Suppressor macrophage (primary cell): ENCODE measurements around the gene LCK.

Experiments used
- DNase-seq, 4 experiments: peaks; one replicate each; pipeline ENCODE4 v3.0.0-alpha.2; 2020 to 2022

The LCK gene

GRCh38 chr1:32329931-32330466 is 78.9 kb downstream of the LCK start:
- no peak for DNase-seq

GRCh38 chr1:32330558-32331151 is 79.6 kb downstream of the LCK start:
- DNase-seq, result no peak

- DNase-seq, result no peak
These were observed 80.5 kb downstream of the LCK start for GRCh38 chr1:32331549-32331948.

- no peak for DNase-seq
These were observed 81.4 kb downstream of the LCK start for GRCh38 chr1:32332290-32333079.

- DNase-seq, result no peak
These were observed 82.3 kb downstream of the LCK start for GRCh38 chr1:32333251-32333963.

GRCh38 chr1:32334274-32334861 is 83.3 kb downstream of the LCK start:
- no peak for DNase-seq

GRCh38 chr1:32334864-32335534 is 83.9 kb downstream of the LCK start:
- peak; percentile 57 to 82 (median 65) for DNase-seq

- peak in 1 of 4 experiments; percentile 18 for DNase-seq
These were observed 84.4 kb downstream of the LCK start for GRCh38 chr1:32335535-32335789.
